Measurements from ENCODE around the gene TLL2. TPM values are rescaled to one million over a fixed set of nuclear protein-coding genes. Genes with fewer than 3 reads are reported as not detected.

Gene TLL2
- total RNA-seq, 1 donor from 2014 or later, result not detected

DNA sequence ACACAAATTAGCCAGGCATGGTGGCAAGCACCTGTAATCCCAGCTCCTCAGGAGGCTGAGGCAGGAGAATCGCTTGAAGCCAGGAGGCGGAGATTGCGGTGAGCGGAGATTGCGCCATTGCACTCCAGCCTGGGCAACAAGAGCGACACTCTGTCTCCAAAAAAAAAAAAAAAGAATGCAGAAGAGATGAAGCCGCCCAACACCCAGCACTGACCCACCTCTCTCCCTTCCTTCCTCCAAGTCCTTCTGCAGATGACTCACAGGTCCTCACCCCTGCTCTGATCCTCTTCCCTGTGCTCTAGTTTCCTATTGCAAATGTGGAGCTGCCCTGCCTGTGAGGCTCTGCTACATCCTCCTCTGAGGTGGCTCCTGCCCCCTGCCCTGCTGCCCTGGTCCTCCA, 132.9 kb downstream of the TLL2 start:
- Mint-ChIP-seq H3K36me3 (ENCODE audit: low read depth) (no peaks in the 10 kb centered on the region), H3K27ac (no peak overlapping the region), H3K4me3 (ENCODE audit: low read depth) (no peak overlapping the region), H3K27me3 (ENCODE audit: low read depth) (peaks cover 2% of the 10 kb centered on the region), H3K9me3 (no peaks in the 10 kb centered on the region), H3K4me1 (ENCODE audit: low read depth) (peaks cover under 1% of the 10 kb centered on the region)
- no peak for DNase-seq (ENCODE audit: low spot score)
- intact Hi-C loops (cut with micrococcal nuclease), result no loop called here

DNA sequence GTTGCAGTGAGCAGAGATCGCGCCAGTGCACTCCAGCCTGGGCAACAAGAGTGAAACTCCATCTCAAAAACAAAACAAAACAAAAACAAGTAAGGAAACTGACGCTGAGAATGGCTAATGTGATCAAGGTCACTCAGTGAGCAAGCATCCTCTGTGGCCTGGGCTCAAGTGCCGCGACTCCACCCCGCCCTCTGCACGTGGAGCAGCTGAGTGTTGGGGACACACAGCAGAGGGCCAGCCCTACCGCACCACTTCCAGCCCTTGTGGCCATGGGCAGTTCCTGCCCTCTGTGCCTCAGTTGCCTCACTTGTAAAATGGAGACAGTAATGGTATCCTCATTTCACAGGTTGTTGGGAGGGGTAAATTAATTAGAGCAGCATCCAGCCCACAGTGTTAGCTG, 134.0 kb downstream of the TLL2 start:
- DNase-seq (ENCODE audit: low spot score), result no peak
- intact Hi-C loops (cut with micrococcal nuclease), result no loop called here
- H3K36me3 Mint-ChIP-seq (ENCODE audit: low read depth), result no peaks in the 10 kb centered on the region
- H3K27ac Mint-ChIP-seq, result no peak overlapping the region
- H3K4me3 Mint-ChIP-seq (ENCODE audit: low read depth), result no peak overlapping the region
- peaks cover 2% of the 10 kb centered on the region for H3K27me3 Mint-ChIP-seq (ENCODE audit: low read depth)
- H3K9me3 Mint-ChIP-seq, result no peaks in the 10 kb centered on the region
- H3K4me1 Mint-ChIP-seq (ENCODE audit: low read depth), result peaks cover 10% of the 10 kb centered on the region

DNA sequence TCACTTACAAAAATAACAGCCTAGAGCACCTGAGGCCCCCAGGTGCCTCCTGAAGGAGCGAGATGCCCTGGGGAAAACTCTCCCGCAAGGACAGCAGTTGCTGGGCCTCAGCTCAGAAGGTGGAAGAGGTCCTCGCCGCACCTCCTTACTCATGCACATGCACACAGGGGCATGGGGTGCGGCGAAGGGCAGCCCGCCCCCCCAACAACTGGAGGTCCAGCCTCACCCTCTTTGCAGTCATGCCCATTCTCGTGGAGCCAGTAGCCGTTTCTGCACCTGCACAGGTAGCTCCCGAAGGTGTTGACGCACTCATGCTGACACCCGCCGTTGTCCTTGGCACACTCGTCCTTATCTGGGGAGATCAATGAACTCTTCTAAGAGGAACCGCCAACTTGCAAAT, 135.0 kb downstream of the TLL2 start:
- Mint-ChIP-seq H3K4me1 (ENCODE audit: low read depth) (peaks cover 12% of the 10 kb centered on the region), H3K4me3 (ENCODE audit: low read depth) (no peak overlapping the region), H3K9me3 (no peaks in the 10 kb centered on the region), H3K27ac (no peak overlapping the region), H3K27me3 (ENCODE audit: low read depth) (peaks cover 5% of the 10 kb centered on the region), H3K36me3 (ENCODE audit: low read depth) (no peaks in the 10 kb centered on the region)
- DNase-seq (ENCODE audit: low spot score), result no peak
- intact Hi-C loops (cut with micrococcal nuclease), result no loop called here

DNA sequence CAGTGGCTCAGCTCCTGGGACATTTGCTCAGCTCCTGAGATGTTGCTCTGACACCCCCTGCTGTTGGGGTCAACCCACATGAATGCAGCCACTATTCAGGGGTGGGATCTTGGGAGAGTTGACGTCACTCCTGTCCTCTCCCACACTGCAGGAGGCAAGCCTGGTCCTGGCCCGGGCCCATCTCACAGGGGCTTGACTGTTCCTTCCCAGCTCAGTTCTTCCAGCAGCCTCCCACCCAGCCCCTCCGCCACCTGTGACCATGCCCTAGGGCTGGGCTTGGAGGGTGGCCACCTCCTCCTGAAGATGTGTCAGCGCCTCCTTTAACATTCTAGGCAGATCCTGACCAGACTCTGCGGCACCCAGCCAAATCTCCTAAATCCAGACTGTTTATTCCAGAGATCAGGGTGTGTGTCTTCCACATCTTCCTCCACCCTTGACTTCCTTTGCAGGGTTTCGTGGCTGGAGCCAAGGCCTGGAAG, 135.9 kb downstream of the TLL2 start:
- Mint-ChIP-seq H3K4me1 (ENCODE audit: low read depth) (peaks cover 12% of the 10 kb centered on the region), H3K4me3 (ENCODE audit: low read depth) (no peak overlapping the region), H3K9me3 (no peaks in the 10 kb centered on the region), H3K27ac (no peak overlapping the region), H3K36me3 (ENCODE audit: low read depth) (no peaks in the 10 kb centered on the region), H3K27me3 (ENCODE audit: low read depth) (peaks cover 11% of the 10 kb centered on the region)
- intact Hi-C loops (cut with micrococcal nuclease), result no loop called here
- DNase-seq (ENCODE audit: low spot score), result no peak

DNA sequence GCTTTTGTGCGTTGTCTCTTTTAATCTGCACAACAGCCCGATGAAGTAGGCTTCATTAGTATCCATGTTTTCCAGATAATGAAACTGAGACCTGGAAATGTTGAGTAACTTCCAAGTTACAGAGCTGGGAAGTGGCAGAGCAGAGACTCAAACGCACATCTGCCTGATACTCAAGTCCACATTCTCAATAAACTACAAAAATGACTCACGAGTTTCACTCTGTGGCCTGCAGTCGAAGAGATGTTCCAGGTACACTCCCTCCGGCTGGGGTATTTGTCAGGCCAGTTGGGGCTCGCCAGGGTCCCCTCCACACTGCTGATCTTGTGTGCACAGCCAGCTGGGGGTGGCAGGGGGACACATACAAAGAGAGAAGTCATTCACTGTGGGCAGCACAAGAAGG, 137.2 kb downstream of the TLL2 start:
- no peak for DNase-seq (ENCODE audit: low spot score)
- Mint-ChIP-seq H3K4me3 (ENCODE audit: low read depth) (no peak overlapping the region), H3K27ac (no peak overlapping the region), H3K36me3 (ENCODE audit: low read depth) (no peaks in the 10 kb centered on the region), H3K9me3 (no peaks in the 10 kb centered on the region), H3K4me1 (ENCODE audit: low read depth) (peaks cover 12% of the 10 kb centered on the region), H3K27me3 (ENCODE audit: low read depth) (peaks cover 11% of the 10 kb centered on the region)
- intact Hi-C loops (cut with micrococcal nuclease), result no loop called here

DNA sequence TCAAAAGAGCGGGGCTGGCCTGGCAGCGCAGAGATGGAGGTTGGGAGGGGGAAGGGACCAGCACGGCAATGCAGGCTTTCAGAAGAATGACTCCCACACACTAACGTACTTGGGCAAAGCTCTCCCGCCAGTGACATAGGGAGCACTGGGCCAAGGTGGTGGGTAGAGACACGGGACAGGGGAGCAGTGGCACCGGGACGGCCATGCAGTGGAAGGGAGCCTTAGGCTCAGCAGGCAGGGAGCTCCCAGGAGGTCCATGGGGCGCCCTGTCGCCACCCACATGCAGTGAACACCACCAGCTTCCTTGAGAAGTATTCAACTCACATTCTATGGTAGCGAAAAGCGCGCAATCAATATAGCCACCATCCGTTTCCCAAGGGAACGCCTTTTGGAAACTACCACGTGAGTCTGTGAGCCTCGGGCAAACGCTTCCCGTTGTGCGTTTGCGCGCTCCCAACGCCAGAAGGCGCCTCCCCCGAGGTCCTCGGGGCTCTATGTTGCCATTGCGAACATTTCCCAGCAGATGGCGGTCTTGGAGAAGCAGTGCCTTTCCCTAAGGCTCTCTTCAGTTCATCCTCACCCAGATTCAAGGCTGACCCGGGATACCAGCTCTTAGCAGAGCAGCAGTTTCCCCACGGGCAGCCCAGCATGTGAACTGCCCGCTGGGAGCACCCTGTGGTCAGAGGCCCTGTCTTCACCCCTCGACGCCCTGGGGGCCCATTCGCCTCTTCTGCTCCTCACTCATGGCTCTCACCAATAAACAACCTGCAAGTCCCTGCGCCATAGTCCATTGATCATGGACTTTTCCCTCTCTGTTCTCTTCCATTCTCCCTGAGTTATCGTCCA, 138.5 kb downstream of the TLL2 start:
- H3K27me3 Mint-ChIP-seq (ENCODE audit: low read depth), result peaks cover 11% of the 10 kb centered on the region
- intact Hi-C loops (cut with micrococcal nuclease), result loop anchor here (1.0 kb wide), 1 partner anchor 138 kb away; the partner anchor contains the start of gene TLL2
- H3K9me3 Mint-ChIP-seq, result no peaks in the 10 kb centered on the region
- peak overlapping the region; percentile 69 for H3K4me3 Mint-ChIP-seq (ENCODE audit: low read depth)
- peak; percentile 66 for DNase-seq (ENCODE audit: low spot score)
- H3K27ac Mint-ChIP-seq, result no peak overlapping the region
- H3K36me3 Mint-ChIP-seq (ENCODE audit: low read depth), result no peaks in the 10 kb centered on the region
- peaks cover 12% of the 10 kb centered on the region for H3K4me1 Mint-ChIP-seq (ENCODE audit: low read depth)

DNA sequence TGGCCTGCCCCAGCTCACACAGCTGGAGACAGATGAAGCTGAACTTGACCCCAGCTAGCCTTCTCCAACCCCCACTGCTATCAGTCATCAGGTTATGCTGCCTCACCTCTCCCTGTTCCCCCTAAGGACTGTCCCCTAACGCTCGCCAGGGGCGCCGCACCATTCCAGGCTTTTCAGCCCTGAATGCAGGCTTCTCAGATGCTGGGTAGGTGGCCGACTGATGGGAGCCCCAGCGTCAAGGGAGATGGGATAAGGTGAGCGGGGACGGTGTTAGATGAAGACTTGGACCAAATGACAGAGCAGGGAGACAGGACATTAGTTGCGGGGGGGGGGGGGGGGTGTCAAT, 139.1 kb downstream of the TLL2 start:
- no peaks in the 10 kb centered on the region for H3K36me3 Mint-ChIP-seq (ENCODE audit: low read depth)
- H3K27me3 Mint-ChIP-seq (ENCODE audit: low read depth), result peaks cover 11% of the 10 kb centered on the region
- intact Hi-C loops (cut with micrococcal nuclease), result no loop called here

DNA sequence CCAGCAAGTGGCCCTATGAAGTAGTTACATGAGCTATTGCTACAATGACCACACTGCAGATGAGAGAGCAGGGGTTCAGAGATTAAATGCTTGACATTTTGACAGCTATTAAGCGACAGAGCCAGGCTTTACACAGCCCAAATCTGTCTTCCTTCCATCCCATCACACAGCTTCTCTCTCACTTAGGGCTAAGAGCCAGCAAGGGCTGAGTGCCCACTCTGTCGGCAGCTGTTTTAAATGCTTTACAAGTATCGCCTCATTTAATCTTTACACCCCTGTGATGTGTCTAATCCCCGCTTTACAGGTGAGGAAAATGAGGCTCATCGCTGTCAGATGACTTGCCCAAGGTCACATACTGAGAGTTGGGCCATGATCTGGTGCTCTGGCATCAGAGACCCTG, 139.7 kb downstream of the TLL2 start:
- intact Hi-C loops (cut with micrococcal nuclease), result no loop called here
- no peak for DNase-seq (ENCODE audit: low spot score)

More for the DNA sequence above, 139.1 kb downstream of the TLL2 start:
- Mint-ChIP-seq H3K27ac (no peak overlapping the region), H3K4me3 (ENCODE audit: low read depth) (peak overlapping the region; percentile 69), H3K9me3 (no peaks in the 10 kb centered on the region), H3K4me1 (ENCODE audit: low read depth) (peaks cover 12% of the 10 kb centered on the region)
- DNase-seq (ENCODE audit: low spot score), result no peak

DNA sequence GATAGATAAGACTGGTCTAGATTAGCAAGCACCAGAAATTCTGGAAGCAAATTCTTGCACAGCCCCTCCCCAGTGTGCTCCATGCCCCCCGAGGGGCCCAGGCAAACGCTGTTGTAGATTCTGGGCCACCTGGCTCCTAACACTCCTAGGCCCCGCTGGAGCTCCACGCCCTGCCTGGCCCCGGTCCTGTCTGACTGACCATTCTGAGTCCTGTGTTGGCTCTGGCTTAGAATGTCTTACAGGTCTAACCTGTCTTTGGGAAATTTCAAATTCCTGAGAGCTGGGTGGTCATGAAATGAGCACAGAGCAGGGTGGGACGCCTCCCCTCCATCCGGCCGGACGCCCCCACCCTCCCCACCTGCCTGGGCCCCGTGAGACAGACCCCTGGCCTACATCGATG, 142.4 kb downstream of the TLL2 start:
- H3K36me3 Mint-ChIP-seq (ENCODE audit: low read depth), result no peaks in the 10 kb centered on the region
- no peak overlapping the region for H3K27ac Mint-ChIP-seq
- no peak overlapping the region for H3K4me3 Mint-ChIP-seq (ENCODE audit: low read depth)
- H3K27me3 Mint-ChIP-seq (ENCODE audit: low read depth), result peaks cover 9% of the 10 kb centered on the region
- peaks cover 12% of the 10 kb centered on the region for H3K4me1 Mint-ChIP-seq (ENCODE audit: low read depth)
- intact Hi-C loops (cut with micrococcal nuclease), result no loop called here
- no peak for DNase-seq (ENCODE audit: low spot score)
- no peaks in the 10 kb centered on the region for H3K9me3 Mint-ChIP-seq

More for the DNA sequence above, 139.7 kb downstream of the TLL2 start:
- H3K9me3 Mint-ChIP-seq, result no peaks in the 10 kb centered on the region
- H3K27me3 Mint-ChIP-seq (ENCODE audit: low read depth), result peaks cover 11% of the 10 kb centered on the region
- H3K36me3 Mint-ChIP-seq (ENCODE audit: low read depth), result no peaks in the 10 kb centered on the region
- peak overlapping the region; percentile 50 for H3K4me3 Mint-ChIP-seq (ENCODE audit: low read depth)
- peaks cover 12% of the 10 kb centered on the region for H3K4me1 Mint-ChIP-seq (ENCODE audit: low read depth)
- no peak overlapping the region for H3K27ac Mint-ChIP-seq

DNA sequence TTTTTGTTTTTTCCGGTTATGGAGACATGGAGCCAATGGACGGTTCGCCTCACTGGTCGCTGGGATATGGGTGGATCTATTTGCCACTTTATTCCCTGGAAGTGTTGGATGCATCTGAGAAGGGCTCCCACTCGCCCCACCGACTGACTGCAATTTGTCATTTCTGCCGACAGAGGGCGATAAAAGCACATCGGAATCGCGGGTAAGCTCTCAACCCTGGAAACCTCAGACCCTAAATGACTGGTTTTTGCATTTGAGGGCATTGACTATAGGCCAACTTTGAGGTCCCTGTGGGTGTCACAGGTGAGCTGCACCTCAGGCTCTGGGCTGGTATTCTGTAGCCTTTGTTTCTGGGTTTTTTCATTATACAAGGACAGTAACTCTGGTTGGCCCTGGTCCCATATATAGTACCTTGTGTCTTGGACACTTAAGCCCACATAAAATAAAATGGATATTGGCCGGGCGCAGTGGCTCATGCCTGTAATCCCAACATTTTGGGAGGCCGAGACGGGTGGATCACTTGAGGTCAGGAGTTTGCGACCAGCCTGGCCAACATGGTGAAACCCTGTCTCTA, 143.1 kb downstream of the TLL2 start:
- DNase-seq (ENCODE audit: low spot score), result peak; percentile 29
- H3K4me1 Mint-ChIP-seq (ENCODE audit: low read depth), result peaks cover 10% of the 10 kb centered on the region
- no peaks in the 10 kb centered on the region for H3K36me3 Mint-ChIP-seq (ENCODE audit: low read depth)
- H3K9me3 Mint-ChIP-seq, result no peaks in the 10 kb centered on the region
- no peak overlapping the region for H3K27ac Mint-ChIP-seq
- intact Hi-C loops (cut with micrococcal nuclease), result no loop called here
- H3K27me3 Mint-ChIP-seq (ENCODE audit: low read depth), result peaks cover 12% of the 10 kb centered on the region
- no peak overlapping the region for H3K4me3 Mint-ChIP-seq (ENCODE audit: low read depth)

DNA sequence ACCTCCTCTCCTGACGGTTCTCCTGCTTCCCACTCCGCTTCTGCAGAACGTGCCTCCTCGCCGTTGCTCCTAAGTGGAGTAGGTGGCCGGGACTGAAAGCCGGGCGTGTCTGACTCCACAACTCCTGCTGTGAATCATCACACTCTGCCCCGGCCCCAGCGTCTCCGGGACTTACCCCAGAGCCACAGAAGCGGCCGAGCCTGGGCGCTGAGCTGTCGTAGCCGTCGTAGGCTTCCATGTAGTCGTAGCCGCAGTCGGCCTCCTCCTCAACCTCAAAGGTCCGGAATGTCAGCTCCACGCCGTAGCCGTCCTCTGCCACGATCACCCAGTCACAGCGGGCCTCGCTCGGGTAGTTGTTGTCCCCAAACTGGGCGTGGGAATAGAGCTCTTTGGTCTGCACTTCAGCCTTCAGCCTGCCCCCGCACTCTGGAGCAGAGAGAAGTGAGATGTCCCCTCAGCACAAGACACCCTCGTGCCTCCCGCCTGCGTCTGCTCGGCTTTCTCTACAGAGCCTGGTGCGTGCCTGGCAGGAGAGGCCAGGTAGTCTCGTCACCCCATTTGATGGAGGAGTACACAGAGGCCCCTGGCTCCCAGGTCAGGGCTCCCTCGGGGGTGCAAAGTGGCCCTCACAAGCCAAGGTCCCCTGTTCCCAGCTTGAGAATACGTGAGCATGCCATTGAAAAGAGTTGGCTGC, 143.7 kb downstream of the TLL2 start:
- Mint-ChIP-seq H3K36me3 (ENCODE audit: low read depth) (no peaks in the 10 kb centered on the region), H3K4me1 (ENCODE audit: low read depth) (peaks cover 5% of the 10 kb centered on the region), H3K27me3 (ENCODE audit: low read depth) (peaks cover 12% of the 10 kb centered on the region), H3K4me3 (ENCODE audit: low read depth) (no peak overlapping the region), H3K27ac (no peak overlapping the region), H3K9me3 (no peaks in the 10 kb centered on the region)
- intact Hi-C loops (cut with micrococcal nuclease), result no loop called here
- DNase-seq (ENCODE audit: low spot score), result no peak

DNA sequence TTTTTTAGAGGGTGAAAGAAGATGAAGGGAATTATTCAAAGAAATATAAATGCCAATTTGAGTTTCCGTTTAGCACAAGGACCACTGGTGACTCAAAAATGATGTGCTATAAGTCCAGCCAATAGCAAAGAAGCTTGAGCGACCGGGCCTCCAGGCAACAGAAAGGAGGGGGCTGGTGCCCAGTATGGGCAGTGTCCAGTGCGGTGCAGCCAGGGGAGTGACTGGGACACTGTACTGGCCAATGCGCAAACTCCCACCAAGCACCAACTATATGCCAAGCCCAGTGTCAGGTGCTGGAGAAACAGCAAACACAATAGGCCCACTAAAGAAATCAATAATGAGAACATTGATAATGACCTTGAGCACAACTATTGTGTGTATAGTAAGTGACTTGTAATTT, 144.8 kb downstream of the TLL2 start:
- Mint-ChIP-seq H3K9me3 (no peaks in the 10 kb centered on the region), H3K4me3 (ENCODE audit: low read depth) (no peak overlapping the region), H3K4me1 (ENCODE audit: low read depth) (no peaks in the 10 kb centered on the region), H3K27me3 (ENCODE audit: low read depth) (peaks cover 9% of the 10 kb centered on the region), H3K36me3 (ENCODE audit: low read depth) (no peaks in the 10 kb centered on the region), H3K27ac (no peak overlapping the region)
- DNase-seq (ENCODE audit: low spot score), result no peak
- intact Hi-C loops (cut with micrococcal nuclease), result no loop called here

DNA sequence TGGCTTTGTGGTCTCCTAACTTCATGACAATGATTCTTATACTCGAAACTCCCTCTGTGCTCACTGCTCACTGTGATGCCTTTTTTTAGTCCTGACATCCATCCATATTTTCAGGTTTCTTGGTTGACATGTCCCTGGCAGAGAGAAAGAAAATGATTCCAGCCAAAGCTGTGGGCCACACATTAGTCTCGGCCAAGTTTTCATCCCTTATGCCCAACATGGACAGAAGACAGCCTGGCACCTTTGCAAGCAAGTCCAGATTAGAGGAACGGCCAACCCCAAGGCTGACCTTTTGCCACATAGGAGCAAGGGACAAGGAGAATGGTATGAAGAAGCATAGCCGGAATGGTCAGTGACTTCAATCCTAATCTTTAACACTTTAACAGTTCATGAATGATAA, 146.3 kb downstream of the TLL2 start:
- Mint-ChIP-seq H3K27ac (no peak overlapping the region), H3K27me3 (ENCODE audit: low read depth) (peaks cover 8% of the 10 kb centered on the region), H3K4me1 (ENCODE audit: low read depth) (no peaks in the 10 kb centered on the region), H3K4me3 (ENCODE audit: low read depth) (no peak overlapping the region), H3K9me3 (no peaks in the 10 kb centered on the region), H3K36me3 (ENCODE audit: low read depth) (no peaks in the 10 kb centered on the region)
- intact Hi-C loops (cut with micrococcal nuclease), result no loop called here
- no peak for DNase-seq (ENCODE audit: low spot score)
